Naive thymus-derived CD8-positive, alpha-beta T cell (primary cell): ENCODE data around the gene CDKAL1. TPM values are rescaled to one million over a fixed set of nuclear protein-coding genes. Genes with fewer than 3 reads are reported as not detected.
A peak's percentile ranks its signal among the peaks of the same experiment; 100 is the strongest.
"Not testable (repeated sequence)": the region's sequence is repeated elsewhere in the genome, so short reads cannot be mapped to it uniquely, and the experiment has no call there.

Experiments used
- ATAC-seq, 2 donors: fragments of 150-1000 bp; cut with Tn5 transposase in 1 of 2; sonication (Bioruptor Pico), chemical (Tn5 transposase) in 1 of 2; 1 replicate in 1 of 2; 2 replicates in 1 of 2; pipeline ENCODE4 v1.10.0; 2021; ENCODE audit warnings: mild to moderate bottlenecking in 2 of 2, moderate library complexity in 2 of 2
- POLR2A ChIA-PET: fragments of 350-600 bp; sonication (Branson Sonifier 250); formaldehyde crosslinking; loops from one replicate; lab custom pipeline; 2021; ENCODE audit warnings: antibody characterized with exemption; lab: Charles Lee
- DNase-seq, 10 donors: peaks; one replicate each; pipeline versions ENCODE4 v3.0.0 to v3.0.0-alpha.2; 2020 to 2022
- H3K27ac Mint-ChIP-seq, 10 donors: one replicate each; pipeline ENCODE4 v1.8.0; 2020 to 2022; ENCODE audit warnings: mild to moderate bottlenecking in 10 of 10, mixed read lengths in 10 of 10, moderate library complexity in 4 of 10, inconsistent platforms in 1 of 10
- H3K27me3 Mint-ChIP-seq, 5 donors: one replicate each; pipeline ENCODE4 v1.8.0; 2021 to 2022; ENCODE audit warnings: mixed read lengths in 5 of 5
- H3K36me3 Mint-ChIP-seq, 3 donors: one replicate each; pipeline ENCODE4 v1.8.0; 2020 to 2022; ENCODE audit warnings: mixed read lengths in 3 of 3, mild to moderate bottlenecking in 2 of 3, inconsistent platforms in 1 of 3
- H3K4me1 Mint-ChIP-seq, 4 donors: one replicate each; pipeline ENCODE4 v1.8.0; 2021 to 2022; ENCODE audit warnings: mixed read lengths in 4 of 4
- H3K4me3 Mint-ChIP-seq, 10 donors: one replicate each; pipeline ENCODE4 v1.8.0; 2020 to 2022; ENCODE audit warnings: mild to moderate bottlenecking in 10 of 10, mixed read lengths in 10 of 10, moderate library complexity in 6 of 10, inconsistent platforms in 1 of 10
- H3K9me3 Mint-ChIP-seq, 9 donors: one replicate each; pipeline ENCODE4 v1.8.0; 2020 to 2022; ENCODE audit warnings: mixed read lengths in 9 of 9, mild to moderate bottlenecking in 3 of 9, inconsistent platforms in 1 of 9, moderate library complexity in 1 of 9
- polyA plus RNA-seq, 3 donors: library from polyadenylated mRNA; unstranded; fragments of 300-500 nt; fragmentation: Illumina TruSeq; gene quantifications; one replicate each; pipeline ENCODE4 v1.2.3, GENCODE V29; 2021
- total RNA-seq, 8 experiments: library from RNA in 2 of 8; stranded (reverse) in 2 of 8; gene quantifications; one replicate each; pipeline ENCODE4 v1.2.3 and lab custom pipeline; 2021 to 2026

The CDKAL1 gene
- total and polyA plus RNA-seq, 5 experiments from 2014 or later, result 21.5 to 36.7 (median 29.1) TPM

DNA sequence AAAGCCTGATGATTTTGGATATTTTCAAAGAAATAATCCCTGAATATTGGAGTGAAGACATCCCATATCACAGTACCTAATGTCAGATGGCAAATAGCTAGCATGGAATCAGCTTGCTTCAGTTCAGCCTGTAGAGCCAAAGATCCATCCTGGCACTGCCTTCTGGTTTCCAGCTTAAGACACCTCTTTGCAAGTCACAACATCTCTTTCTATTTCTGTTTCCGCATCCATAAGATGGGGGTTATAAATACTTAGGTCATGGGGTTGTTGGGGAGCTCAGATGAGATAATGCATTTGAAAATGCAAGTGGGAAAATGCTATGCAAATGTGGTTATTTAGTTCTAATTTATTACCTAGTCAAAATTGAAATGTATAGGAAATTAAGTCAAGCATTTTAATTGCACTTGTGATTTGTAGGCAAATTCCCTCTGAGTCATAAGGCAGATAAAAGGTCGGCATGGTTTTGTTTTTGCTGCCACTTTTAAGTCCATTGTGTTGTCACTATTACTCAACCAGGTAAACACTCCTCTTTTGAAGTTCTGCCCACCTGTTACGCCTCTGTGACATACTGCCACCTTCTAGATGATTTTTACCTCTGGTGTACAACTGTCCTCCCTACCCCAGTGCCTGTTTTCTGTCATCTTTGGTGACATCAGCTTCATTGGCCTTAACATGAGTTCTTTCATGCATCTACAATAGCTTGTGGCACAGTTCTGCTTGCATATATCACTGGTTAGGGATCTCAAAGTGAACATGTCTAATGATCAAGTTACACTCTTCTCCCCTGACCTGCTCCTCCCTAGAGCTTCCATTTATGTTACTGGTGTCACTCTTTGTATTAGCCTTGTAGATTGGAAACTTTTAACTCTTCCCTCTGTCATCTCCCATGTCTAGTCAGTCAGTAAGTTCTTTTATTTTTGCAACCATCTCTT is 96.6 kb downstream of the CDKAL1 start:
- DNase-seq, result no peak
- ATAC-seq, result no peak
- Mint-ChIP-seq H3K4me1 (peaks cover 21 to 60% (median 31%) of the 10 kb centered on the region in 4 donors), H3K36me3 (peaks cover 14 to 26% (median 22%) of the 10 kb centered on the region in 3 donors), H3K27me3 (no peaks in the 10 kb centered on the region), H3K9me3 (no peaks in the 10 kb centered on the region), H3K4me3 (no peak overlapping the region), H3K27ac (peak overlapping the region in 5 of 10 donors; percentile 5 to 49 (median 22))
- POLR2A ChIA-PET, result no interaction called here

DNA sequence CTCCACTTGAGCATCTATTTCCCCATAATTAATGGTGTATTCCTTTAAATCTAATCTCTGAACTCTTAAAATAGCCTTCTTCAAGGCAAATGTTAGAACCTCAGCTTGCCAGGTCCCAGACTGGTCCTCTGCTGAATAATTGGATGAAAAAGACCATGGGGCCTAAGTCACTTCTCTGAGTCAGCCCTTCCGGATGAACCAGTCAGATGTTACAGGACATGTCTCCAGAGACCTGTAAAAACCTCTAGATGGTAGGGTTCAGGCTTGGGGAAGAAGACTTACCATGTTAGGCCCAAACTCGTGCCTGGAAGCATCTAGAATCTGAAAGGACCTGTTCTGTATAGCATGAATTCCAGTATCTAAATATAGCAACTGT is 97.3 kb downstream of the CDKAL1 start:
- DNase-seq (no peak), ATAC-seq (no peak)
- Mint-ChIP-seq H3K27ac (peak overlapping the region in 2 of 10 donors; percentile 8), H3K36me3 (peaks cover 20 to 32% (median 22%) of the 10 kb centered on the region in 3 donors), H3K9me3 (no peaks in the 10 kb centered on the region), H3K4me3 (no peak overlapping the region), H3K27me3 (no peaks in the 10 kb centered on the region), H3K4me1 (peaks cover 24 to 62% (median 34%) of the 10 kb centered on the region in 4 donors)
- POLR2A ChIA-PET, result no interaction called here

DNA sequence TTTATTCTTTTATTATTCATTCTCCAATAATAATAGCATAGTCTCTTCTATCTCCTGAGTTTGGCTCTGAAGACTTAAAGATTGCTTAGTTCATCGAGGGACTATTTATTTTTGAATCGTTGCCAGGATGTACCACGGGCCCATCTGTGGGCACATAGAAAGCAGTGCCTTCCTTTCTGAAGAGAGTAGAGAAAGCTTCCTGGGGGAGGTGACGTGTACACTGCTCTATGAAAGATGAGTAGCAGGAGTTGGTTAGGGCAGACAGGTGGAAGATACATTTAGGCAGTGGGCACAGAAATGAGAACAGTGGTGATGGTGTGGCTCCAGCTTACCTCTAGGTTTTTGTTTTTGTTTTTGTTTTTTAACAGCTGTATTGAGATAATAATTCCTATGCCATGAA is 98.4 kb downstream of the CDKAL1 start:
- no peak overlapping the region for H3K4me3 Mint-ChIP-seq
- H3K27ac Mint-ChIP-seq, result no peak overlapping the region
- DNase-seq (peak in 1 of 10 donors; percentile 2), ATAC-seq (peak in 1 of 2 donors; percentile 53)
- peaks cover 0 to 1% (median 0%) of the 10 kb centered on the region in 9 donors for H3K9me3 Mint-ChIP-seq
- peaks cover 24 to 62% (median 35%) of the 10 kb centered on the region in 4 donors for H3K4me1 Mint-ChIP-seq
- H3K36me3 Mint-ChIP-seq, result peaks cover 18 to 34% (median 20%) of the 10 kb centered on the region in 3 donors
- H3K27me3 Mint-ChIP-seq, result no peaks in the 10 kb centered on the region
- POLR2A ChIA-PET, result no interaction called here

DNA sequence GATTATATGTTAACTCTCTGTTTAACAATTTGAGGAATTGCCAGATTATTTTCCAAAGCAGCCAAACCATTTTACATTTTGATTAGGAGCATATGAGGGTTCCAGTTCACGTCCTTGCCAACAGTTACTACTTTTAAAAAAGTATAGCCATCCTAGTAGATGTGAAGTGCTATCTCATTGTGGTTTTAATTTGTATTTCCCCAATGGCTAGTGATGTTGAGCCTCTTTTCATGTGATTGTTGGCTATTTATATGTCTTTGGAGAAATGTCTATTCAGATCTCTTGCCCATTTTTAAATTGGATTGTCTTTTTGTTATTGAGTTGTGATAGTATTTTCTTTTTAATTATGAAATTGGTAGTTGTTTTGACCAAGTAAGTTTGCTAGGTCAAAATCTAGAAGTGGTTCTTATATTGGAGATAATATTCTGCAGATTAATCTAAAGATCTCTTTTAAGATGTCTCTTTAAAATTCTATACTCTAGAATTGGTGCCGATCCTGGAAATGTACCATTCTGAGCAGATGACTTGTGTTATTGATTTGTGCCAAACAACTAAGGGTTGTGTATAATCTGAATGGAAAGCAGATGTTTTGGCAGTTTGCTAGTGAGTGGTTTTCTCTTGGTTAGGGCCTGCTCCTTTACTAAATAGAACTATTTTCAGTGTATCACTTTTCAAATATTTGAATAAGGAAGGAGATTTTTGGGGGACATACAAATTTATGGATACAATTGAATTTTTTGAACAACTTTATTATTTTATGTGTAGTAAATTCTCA is 99.5 kb downstream of the CDKAL1 start:
- peaks cover 19 to 39% (median 20%) of the 10 kb centered on the region in 3 donors for H3K36me3 Mint-ChIP-seq
- H3K4me3 Mint-ChIP-seq, result no peak overlapping the region
- POLR2A ChIA-PET, result no interaction called here
- no peak overlapping the region for H3K27ac Mint-ChIP-seq
- no peaks in the 10 kb centered on the region for H3K27me3 Mint-ChIP-seq
- DNase-seq (no peak), ATAC-seq (no peak)
- H3K9me3 Mint-ChIP-seq, result peaks cover 0 to 1% (median 0%) of the 10 kb centered on the region in 9 donors
- H3K4me1 Mint-ChIP-seq, result peaks cover 21 to 53% (median 33%) of the 10 kb centered on the region in 4 donors

DNA sequence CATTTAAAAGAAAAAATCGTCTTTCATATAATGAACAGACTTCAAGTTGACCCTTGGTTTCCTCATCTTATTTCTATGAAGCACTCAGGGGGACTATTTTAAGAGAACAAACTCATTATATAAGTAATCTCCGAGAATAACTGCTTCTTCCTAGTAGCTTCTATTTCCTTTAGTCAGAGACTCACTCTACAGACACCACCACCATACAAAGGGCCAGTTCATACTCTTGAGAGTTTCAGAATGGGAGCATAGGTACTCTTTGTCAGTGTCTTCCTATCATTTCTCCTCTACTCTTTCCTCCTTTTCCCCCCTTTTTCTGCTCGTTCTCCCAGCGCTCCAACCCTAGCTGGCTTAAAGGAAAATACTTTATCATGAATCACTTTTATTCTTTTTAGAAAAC is 104.9 kb downstream of the CDKAL1 start:
- Mint-ChIP-seq H3K4me1 (peaks cover 3 to 12% (median 9%) of the 10 kb centered on the region in 4 donors), H3K27me3 (no peaks in the 10 kb centered on the region), H3K9me3 (peaks cover 0 to 1% (median 0%) of the 10 kb centered on the region in 9 donors), H3K27ac (no peak overlapping the region), H3K4me3 (no peak overlapping the region), H3K36me3 (peaks cover 18 to 49% (median 19%) of the 10 kb centered on the region in 3 donors)
- POLR2A ChIA-PET, result no interaction called here
- DNase-seq, result no peak
- no peak for ATAC-seq

DNA sequence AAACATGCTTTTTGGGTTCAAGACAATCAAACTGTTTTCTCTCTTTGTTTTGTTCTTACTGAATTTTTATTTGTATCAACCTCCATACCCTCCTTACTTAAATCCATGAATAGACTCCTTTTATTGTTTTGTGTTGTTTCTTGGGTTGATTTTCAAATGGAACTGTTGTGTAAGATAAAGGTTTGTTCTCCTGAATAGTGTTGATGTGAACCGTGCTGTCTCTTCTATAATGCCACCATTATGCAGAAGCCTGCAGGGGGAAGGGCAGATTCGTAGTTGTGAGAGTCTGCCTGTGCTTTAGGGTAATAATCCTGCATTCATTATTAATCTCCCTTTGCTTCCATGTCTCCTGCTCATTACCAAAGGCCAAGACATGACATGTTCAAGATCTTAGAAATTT is 105.9 kb downstream of the CDKAL1 start:
- DNase-seq, result no peak
- H3K27ac Mint-ChIP-seq, result no peak overlapping the region
- ATAC-seq, result no peak

DNA sequence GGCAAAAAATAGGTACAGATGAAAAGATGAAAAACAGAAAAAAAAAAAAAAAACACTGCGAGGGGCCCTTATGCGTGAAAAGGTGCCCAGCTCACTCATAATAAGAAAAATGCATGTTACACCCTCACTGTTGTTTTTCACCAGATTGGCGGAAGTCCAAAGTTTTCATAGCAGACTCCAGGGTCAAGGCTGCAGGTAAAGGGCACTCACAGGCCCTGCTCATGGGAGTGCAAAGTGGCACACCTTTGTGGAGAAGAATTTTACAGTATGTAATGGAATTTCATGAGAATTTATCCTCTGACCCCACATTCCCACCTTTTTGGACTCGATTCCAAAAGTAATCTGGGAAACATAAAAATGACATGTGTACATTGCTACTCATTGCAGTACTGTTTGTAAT is 108.2 kb downstream of the CDKAL1 start:
- H3K27ac Mint-ChIP-seq, result no peak overlapping the region
- no peak overlapping the region for H3K4me3 Mint-ChIP-seq
- ATAC-seq (no peak), DNase-seq (no peak)
- peaks cover 0 to 7% (median under 1%) of the 10 kb centered on the region in 4 donors for H3K4me1 Mint-ChIP-seq
- peaks cover 5 to 47% (median 22%) of the 10 kb centered on the region in 3 donors for H3K36me3 Mint-ChIP-seq
- H3K27me3 Mint-ChIP-seq, result no peaks in the 10 kb centered on the region
- no peaks in the 10 kb centered on the region for H3K9me3 Mint-ChIP-seq
- POLR2A ChIA-PET, result no interaction called here

More for the DNA sequence above, 105.9 kb downstream of the CDKAL1 start:
- Mint-ChIP-seq H3K4me1 (peaks cover 3 to 13% (median 7%) of the 10 kb centered on the region in 4 donors), H3K4me3 (no peak overlapping the region), H3K36me3 (peaks cover 15 to 49% (median 18%) of the 10 kb centered on the region in 3 donors), H3K9me3 (peaks cover 0 to 1% (median 0%) of the 10 kb centered on the region in 9 donors), H3K27me3 (no peaks in the 10 kb centered on the region)
- POLR2A ChIA-PET, result no interaction called here

DNA sequence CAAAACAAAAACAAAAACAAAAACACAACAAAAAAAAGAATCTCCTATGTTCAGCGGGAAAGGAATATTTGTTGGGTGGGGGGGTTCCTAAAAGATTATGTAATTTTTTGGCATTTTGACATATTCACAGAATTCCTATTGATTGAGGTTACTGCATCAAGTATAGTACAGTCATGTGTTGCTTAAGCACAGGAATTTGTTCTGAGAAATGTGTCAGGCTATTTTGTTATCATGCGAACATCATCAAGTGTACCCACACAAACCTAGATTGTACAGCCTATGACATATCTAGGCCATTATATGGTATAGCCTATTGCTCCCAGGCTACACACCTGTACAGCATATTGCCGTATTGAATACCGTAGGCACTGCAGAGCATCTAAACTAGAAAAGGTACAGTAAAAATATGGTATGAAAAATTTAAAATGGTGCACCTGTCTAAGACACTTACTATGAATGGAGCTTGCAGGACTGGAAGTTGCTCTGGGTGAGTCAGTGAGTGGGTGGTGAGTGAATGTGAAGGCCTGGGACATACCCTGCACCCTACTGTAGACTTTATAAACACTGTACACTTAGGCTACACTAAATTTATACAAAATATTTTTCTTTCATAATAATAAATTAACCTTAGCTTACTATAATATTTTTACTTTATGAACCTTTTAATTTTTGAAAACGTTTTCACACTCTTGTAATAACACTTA is 110.6 kb downstream of the CDKAL1 start:
- Mint-ChIP-seq H3K36me3 (peaks cover 16 to 44% (median 21%) of the 10 kb centered on the region in 3 donors), H3K27me3 (no peaks in the 10 kb centered on the region), H3K9me3 (peaks cover 0 to 6% (median 0%) of the 10 kb centered on the region in 9 donors), H3K27ac (no peak overlapping the region), H3K4me3 (no peak overlapping the region), H3K4me1 (peaks cover 0 to 7% (median 2%) of the 10 kb centered on the region in 4 donors)
- POLR2A ChIA-PET, result no interaction called here
- ATAC-seq (no peak), DNase-seq (no peak)

DNA sequence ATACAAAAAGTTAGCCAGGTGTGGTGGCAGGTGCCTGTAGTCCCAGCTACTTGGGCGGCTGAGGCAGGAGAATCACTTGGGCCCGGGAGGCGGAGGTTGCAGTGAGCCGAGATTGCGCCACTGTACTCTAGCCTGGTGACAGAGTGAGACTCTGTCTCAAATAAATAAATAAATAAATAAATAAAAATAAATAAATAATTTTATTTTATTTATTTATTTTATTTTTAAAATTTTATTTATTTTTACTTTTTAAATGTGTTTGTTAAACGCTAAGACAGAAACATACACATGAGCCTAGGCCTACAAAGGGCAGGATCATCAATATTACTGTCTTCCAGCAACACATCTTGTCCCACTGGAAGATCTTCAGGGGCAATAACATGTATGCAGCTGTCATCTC is 111.3 kb downstream of the CDKAL1 start:
- H3K4me1 Mint-ChIP-seq, DNase-seq, POLR2A ChIA-PET, H3K4me3 Mint-ChIP-seq, H3K27ac Mint-ChIP-seq, H3K9me3 Mint-ChIP-seq, ATAC-seq, H3K27me3 Mint-ChIP-seq: not testable (repeated sequence)
- H3K36me3 Mint-ChIP-seq, result peaks cover 16 to 44% (median 23%) of the 10 kb centered on the region in 3 donors

DNA sequence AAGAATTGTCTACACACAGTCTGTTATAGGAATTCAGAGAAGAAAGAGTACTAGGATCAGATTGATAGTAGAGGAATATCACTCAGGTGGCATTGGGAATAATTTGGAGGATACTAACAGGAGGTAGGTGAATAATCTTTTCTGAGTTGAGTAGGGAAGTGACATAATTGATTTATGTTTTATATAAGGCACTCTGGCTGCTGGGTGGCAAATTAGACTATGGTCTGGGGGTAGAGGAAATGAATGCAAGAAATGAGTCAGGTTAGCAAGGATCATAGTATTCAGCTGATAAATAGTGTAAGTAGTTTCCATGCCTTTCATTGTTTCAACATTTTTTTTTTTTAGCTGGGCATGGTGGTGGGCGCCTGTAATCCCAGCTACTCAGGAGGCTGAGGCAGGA is 113.3 kb downstream of the CDKAL1 start:
- DNase-seq (no peak), ATAC-seq (no peak)
- Mint-ChIP-seq H3K9me3 (peaks cover 0 to 8% (median 0%) of the 10 kb centered on the region in 9 donors), H3K27me3 (no peaks in the 10 kb centered on the region), H3K4me3 (no peak overlapping the region), H3K27ac (no peak overlapping the region), H3K36me3 (peaks cover 11 to 52% (median 34%) of the 10 kb centered on the region in 3 donors), H3K4me1 (peaks cover 0 to 10% (median 6%) of the 10 kb centered on the region in 4 donors)
- POLR2A ChIA-PET, result no interaction called here

DNA sequence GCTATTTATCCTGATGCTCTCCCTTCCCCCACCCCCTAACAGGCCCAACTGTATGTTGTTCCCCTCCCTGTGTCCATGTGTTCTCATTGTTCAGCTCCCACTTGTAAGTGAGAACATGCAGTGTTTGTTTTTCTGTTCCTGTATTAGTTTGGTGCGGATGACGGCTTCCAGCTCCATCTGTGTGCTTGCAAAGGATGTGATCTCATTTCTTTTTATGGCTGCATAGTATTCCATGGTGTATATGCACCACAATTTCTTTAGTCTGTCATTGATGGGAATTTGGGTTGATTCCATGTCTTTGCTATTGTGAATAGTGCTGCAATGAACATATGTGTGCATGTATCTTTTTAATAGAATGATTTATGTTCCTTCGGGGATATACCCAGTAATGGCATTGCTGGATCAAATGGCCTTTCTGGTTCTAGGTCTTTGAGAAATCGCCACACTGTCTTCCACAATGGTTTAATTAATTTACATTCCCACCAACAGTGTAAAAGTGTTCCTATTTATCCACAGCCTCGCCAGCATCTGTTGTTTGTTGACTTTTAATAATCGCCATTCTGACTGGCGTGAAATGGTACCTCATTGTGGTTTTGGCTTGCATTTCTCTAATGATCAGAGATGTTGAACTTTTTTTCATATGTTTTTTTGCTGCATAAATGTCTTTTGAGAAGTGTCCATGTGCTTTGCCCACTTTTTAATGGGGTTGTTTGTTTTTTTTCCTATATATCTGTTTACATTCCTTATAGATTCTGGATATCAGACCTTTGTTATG is 115.6 kb downstream of the CDKAL1 start:
- H3K9me3 Mint-ChIP-seq, DNase-seq, POLR2A ChIA-PET, H3K27ac Mint-ChIP-seq, H3K27me3 Mint-ChIP-seq, H3K4me3 Mint-ChIP-seq, ATAC-seq: not testable (repeated sequence)
- H3K36me3 Mint-ChIP-seq, result peaks cover 16 to 65% (median 51%) of the 10 kb centered on the region in 3 donors
- H3K4me1 Mint-ChIP-seq, result peaks cover 0 to 10% (median 8%) of the 10 kb centered on the region in 4 donors
